Amygdala (tissue), 56 donors: ENCODE results near the gene HSPA12B.

Source experiments
- DNase-seq, 56 donors: peaks; one replicate each; lab custom pipeline; 2025; lab: John Stamatoyannopoulos, UW

HSPA12B gene

DNA sequence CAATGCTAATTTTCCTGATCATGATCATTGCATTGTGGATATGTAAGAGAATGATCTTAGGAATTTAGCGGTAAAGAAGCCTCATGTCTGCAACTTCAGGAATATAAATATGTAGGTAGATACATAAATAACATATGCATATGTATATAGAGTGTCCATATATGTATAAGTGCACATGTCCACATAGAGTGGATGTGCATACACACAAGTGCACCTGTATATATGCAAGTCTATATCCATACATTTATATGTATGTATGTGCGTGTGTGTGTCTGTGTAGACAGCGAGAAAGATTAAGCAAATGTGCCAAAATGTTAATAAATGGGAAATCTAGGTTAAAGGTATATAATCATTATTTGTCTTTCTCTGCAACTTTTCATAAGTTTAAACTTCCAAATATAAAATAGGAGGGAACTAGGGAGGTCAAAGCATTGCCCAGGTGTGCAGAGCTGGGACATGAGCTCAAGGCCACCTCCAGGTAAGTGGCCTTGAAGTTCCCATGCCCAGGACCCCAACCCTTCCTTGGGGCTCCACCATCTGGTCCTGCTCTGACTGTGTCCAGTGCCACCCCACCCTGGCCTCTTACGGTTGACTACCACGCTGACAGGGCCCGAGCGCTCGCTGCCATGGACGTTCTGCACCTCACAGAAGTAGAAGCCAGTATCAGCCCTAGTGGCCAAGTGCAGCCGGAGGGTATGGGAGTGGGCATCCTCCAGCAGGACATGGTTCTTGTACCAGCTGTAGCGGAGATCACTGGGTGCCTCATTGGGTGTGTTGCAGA, 29.7 kb upstream of the HSPA12B start:
- no peak for DNase-seq

DNA sequence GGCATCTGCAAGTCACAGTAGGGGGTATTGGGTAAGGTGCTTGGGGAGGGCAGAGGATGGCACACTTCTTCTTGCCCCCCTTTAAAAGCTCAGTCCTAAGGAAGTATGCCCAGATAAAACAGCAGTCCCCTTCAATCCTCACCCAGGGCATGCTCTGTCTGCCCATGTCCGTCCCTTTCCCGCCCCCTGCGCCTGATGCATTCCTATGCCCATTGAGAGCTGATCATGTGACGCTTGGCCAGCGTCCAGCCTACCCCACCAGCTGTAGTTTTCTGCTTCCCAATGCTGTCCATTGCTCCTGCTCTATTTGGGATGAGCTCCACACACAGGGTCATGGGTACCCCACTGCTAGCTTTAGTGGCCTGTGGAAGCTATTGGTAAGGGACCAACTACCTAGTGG, 28.4 kb upstream of the HSPA12B start:
- DNase-seq, result no peak

DNA sequence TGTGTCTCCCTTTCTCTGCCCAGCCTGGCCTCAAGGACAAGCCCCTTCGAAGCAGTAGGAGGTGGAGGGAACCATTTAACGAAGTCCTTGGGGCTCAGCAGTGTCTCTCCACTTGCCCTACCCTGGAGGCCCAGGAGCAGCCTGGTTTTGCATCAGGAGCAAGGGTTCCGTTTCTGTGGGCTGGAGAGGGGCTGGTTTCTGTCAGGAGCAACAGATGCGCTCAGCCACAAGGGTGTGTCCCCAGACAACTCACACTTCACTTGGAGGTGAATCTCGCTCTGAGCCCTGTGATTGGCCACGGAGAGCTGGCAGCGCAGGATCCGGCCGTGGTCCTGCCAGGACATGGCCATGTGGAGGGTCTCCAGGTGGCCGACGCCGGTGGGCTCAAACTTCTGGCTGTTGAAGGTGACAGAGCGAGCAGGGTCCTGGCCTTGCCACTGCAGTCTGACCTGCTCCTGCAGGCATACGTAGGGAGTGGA, 27.0 kb upstream of the HSPA12B start:
- DNase-seq, result no peak

DNA sequence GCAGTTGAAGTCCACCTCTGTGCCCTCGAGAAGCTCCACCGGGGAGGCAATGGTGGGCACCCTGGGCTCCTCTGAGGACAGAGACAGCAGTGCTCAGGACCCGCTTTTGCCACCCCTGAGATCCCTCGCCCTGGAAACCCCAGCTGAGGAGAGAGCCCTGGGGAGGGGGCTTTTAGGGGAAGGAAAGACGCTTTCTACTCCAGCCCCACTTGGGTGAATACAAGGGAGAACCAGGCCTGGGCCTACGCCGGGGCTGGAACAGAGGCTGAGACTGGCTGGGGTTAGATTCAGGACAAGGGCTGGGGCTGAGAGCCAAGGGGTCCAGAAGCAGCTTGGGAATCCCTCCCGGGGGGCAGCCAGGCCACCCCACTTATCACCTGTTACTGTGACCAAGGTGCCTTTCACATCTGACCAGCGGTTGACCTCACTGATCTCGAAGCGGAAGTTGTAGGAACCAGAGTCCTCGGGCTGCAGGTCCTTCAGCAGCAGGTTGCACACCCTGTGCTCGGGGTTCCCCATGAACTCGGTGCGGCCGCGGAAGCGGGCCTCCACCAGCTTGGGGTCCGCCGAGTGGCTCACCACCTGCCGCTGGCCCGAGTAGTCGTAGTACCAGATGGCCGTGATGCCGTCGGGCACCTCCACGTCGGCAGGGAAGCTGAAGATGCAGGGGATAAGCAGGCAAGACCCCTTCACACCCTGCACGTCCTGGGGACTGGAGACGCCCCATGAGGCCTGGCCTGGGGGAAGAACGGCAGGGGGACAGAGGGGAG, 26.3 kb upstream of the HSPA12B start:
- no peak for DNase-seq

DNA sequence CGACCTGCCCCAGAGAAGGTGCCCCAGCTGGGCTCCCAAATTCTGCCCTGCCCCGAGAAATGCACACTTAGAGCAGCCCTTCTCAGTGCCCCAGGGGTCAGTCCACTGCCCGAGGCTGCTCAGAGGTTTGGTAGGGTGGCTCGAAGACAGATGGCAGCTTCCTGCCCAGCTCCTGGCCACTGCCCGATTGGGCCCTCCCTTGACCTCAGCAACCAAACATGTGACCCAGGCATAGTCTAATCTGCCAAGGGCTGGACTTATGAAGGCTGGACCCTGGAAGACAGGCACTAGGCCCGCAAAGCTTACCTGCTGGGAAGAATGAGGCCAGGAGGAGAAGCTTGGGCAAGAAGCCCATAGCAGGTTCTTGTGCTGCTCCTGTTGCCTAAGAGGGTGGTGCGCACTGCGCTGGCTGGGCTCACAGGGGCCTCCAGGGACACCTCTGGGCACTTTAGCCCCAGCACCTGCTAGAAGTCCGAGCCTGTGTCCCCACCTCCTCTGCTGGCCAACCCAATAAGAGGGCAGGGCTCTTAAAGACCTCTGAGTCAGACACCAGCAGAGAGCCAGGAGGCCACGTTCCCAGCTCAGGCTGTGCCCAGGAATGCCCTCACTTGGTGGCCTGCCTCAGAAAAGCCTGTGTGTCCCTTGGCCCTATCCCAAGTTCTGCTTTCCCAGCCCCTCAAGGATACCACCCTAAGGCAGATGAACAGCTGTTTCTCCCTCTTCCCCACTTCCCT, 25.5 kb upstream of the HSPA12B start:
- DNase-seq, result no peak

DNA sequence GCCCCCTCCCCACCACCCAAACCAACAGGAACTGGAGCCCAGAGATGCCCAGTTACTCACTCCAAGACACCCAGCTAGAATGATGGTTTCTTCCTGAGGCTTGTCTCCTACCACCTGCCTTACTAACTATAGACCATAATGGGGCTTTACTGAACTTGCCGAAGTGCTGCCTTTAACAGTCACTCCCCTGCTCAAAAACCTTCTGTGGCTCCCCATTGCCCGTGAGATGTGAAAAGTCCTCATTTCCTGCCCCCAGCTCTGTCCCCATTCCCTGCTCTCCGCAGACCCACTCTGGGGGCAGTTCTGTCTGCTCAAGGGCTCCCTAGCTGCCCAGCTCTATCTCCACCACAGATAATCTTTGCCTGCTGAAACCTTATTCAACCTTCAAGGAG, 25.0 kb upstream of the HSPA12B start:
- no peak for DNase-seq

DNA sequence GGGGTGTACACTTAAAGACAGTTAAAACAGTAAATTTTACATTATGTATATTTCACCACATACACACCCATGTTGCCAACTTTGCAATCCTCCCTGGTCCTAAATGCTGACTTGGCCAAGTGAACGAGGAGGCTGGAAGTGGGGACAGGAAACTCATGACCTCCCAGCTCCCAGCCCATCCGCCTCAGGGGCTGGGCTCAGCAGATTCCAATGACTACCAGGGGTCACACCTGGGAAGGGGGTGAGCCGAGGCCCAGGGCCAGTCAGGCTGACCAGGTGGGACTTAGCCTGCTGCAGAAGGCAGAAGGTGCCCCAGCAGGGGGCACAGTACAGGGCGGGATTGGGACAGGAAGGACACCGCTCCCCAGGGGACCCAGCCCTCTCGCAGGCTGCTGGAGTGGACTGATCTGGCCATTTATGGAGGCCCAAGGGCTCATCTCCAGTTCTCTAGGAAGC, 22.4 kb upstream of the HSPA12B start:
- no peak for DNase-seq

DNA sequence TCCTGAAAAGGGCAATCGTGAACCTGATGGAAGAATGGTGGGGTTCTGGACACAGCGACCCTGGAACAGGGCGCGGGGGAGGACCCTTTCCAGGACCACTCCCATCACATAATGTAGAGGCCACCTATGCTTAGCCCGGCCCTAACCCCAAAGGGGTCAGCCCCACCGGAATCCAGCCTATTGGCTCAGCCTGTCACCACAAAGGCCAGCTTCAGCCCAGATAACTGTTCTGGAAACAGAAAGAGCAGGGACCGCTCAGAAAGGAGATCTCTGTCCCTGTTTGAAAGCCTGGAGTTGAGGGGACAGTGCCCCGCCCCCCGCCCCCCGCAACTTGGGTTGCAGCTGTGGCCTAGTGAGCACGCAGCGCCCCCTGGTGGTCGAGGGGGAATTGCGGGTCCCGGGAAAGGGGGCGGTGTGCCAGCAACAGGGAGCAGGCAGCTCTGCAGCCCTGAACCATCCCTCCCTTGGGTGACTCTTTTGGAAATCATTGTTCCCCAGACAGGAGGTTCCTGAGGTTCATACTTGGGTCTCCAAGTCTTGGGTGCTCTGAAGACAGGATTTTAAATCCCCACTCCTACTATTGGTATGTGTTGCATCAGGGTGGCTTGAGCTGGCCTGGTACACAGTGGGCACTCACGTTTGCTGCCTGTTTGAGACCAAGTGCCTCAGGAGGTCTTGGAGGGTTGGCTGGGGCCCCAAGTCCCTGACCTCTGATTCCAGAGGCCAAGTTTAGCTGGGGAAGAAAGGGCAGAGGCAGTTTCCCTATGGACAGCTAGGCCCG, 21.6 kb upstream of the HSPA12B start:
- peak in 48 of 56 donors; percentile 8 to 86 (median 50) for DNase-seq

DNA sequence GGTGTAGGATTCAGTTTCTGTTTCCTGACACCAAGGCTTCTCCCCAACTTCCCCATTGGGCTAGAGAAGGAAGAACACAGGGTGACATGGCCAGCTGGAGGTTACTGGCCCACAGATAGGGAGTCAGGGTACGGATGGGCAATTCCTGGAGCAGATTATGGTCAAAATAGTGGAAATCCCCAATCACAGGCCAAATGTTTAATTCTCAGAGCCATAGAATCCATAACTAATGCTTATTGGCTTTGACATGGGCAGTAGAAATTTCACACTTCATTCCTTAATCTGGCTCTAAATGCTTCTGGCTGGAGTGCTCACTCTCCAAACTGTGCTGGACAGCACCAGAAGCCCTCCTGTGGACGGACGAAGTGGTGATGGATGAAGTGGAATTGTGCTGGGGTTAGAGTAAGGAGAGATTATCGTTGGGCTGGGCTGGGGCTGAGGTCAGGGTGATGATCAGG, 21.0 kb upstream of the HSPA12B start:
- no peak for DNase-seq

DNA sequence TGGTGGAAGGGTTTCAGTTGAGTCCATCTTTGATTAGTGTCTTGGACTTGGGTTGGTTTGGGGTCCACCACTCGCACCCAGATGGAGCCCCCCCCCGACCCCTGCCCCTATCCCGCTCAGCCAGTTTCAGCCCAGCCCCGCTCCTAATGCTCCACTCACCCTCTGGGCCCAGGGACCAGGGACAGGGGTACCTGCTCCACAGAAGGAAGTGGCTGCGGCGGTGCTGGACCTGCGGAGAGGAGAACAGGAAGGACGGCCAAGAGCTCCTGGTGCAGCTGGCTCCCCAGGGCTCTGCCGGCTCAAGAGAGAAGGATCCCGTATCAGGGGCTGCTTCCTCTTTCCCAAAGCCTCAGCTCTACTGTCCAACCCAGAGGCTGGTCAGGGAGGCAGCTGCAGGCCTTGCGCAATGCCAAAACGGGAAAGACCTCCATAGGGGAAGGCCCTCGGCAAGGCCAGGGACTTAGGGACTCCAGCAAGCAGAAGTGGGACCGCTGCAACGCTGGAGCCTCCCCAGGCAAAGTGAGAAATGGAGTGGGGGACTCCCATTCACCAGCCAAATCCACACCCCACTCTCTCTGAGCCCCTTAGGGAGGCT, 20.1 kb upstream of the HSPA12B start, which contains the start of gene SIGLEC1:
SIGLEC1 (minus strand) TSS at position 322 of the 595 bp plus-strand sequence. CDS start 5,472 bp downstream, outside the sequence.
- DNase-seq, result peak in 21 of 56 donors; percentile 6 to 61 (median 23)

DNA sequence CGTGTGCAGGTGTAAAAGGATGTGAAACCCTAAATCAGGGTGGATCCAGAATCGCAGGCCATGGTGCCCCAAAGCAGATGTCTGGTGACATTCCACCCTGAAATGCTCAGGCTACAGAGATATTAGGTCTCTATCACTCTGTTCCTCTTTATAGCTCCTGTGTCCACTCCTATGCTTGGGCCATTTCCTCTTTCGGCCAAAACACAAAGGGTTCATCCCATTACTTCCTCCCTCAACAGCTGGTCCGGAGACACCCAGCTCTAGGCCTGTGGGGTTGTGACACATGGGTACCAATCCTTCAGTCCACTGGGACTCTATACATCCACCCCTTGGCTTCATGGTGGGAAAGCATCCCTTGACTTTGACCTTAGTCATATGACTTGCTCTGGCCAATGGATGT, 18.4 kb upstream of the HSPA12B start:
- DNase-seq, result peak in 2 of 56 donors; percentile 8 to 30

DNA sequence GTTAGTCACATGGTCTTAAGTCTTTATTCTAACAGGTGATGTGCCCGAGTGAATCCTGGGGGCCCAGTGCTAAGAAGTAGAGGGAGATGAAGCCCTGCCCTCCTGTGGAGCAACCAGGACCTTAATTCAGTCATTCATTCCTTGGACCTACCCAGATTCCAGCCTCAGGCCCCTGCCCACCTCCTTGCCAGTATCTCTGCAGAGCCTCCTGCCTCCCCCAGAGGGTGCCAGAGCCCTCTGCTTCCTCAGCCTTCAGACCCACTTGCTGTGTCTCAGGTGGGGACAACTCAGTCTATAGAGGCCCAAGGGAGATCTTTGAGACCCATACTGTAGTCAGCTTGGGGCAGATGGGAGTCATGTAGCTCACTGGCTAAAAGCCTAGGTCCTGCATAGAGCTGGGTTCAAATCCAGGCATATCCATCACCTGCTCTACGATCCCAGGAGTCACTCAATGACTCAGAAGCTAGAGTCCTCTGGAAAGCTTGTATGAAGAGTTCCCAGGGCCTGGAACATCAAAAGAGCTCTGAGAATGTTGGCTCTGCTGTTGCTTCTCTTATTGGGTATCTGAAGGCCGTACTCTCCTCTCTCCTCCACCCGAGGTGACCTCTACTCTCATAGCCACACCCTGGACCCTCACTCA, 16.2 kb upstream of the HSPA12B start:
- DNase-seq, result peak in 9 of 56 donors; percentile 4 to 25 (median 16)

DNA sequence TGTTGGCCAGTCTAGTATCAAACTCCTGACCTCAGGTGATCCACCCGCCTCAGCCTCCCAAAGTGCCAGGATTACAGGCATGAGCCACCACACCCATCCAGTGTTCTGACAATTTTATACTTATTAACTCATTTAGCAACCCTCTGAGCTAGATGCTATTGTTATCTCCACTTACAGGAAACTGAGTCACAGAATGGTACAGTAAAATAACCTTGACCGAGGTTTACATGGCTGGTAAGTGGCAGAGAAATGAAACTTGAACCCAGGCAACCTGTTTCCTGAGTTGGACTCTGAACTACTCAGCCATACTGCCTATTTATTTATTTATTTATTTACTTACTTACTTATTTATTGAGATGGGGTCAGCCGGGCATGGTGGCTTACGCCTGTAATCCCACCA, 13.4 kb upstream of the HSPA12B start:
- DNase-seq, result no peak

DNA sequence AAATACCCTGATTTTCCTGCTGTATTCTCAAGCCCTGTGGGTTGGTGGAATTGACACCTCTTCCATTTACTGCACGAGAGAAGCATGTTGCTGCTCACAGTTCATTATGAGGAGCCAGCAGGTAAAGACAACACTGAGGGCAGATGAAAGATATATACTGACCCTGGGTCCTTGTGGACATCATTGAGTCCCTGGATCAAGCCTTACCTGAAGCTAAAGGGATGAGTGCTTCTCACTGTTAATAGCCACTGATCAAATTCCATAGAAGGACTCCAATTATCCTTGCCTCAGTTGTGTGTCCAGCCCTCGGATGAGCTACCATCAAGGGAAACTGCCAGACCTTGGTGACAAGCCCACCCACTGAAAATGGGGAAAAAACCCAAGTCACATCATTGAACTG, 12.4 kb upstream of the HSPA12B start:
- no peak for DNase-seq

DNA sequence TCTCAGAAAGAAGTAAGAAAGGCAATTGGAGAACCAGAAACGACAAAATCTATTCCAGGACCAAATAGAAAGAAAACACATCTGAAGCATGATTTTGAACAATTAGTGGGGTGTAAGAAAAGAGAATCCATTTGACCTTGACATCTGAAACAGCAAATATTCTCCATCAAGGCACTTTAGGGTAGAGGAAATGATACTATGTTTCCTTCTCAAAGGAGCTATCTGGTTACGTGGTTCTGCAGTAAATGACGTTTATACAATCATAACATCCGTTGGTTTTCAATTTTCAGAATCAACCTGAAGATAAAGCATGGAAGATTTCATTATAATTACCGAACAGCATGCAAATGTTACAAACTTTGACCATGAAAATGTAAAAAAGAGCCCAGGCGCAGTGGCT, 11.9 kb upstream of the HSPA12B start:
- DNase-seq, result no peak

DNA sequence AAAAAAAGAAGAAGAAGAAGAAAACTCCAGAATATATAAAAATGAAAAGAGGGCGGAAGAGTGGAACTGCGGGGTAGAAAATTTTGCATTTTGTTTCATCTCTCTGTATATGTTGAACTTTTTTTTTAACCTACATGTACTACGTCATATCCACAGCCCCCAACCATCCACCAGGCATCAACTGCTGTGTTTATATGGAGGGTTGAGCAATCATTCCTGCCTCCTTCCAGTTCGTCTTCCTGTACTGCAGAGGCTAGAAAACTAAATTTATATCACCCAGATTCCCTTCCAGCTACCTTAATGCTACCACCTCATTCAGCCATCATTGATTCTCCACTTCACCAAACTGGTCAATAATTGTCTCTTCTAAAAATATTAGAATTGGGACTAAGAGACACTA, 10.6 kb upstream of the HSPA12B start:
- DNase-seq, result no peak

DNA sequence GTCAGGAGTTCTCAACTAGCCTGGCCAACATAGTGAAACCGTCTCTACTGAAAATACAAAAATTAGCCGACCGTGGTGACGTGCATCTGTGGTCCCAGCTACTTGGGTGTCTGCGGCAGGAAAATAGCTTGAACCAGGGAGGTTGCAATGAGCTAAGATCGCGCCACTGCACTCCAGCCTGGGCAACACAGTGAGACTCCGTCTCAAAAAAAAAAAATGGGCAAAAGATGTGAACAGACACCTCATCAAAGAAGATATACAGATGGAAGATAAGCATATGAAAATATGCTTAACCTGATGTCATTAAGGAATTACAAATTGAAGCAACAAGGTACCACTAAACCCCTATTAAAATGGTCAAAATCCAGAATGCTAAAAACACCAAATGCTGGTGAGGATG, 9.2 kb upstream of the HSPA12B start:
- no peak for DNase-seq

DNA sequence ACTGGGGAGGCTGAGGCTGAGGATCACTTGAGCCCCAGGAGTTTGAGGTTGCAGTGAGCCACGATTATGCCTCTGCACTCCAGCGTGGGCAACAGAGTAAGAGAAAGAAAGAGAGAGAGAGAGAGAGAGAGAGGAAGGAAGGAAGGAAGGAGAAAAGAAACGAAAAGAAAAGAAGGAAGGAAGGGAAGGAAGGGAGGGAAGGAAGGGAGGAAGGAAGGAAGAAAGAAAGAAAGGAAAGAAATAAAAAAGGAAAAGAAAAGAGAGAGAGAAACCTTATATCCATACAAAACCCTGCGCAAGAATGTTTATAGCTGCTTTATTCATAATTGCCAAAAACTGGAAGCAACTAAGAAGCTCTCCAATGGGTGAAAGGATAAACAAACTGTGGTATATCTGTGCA, 8.1 kb upstream of the HSPA12B start:
- no peak for DNase-seq

DNA sequence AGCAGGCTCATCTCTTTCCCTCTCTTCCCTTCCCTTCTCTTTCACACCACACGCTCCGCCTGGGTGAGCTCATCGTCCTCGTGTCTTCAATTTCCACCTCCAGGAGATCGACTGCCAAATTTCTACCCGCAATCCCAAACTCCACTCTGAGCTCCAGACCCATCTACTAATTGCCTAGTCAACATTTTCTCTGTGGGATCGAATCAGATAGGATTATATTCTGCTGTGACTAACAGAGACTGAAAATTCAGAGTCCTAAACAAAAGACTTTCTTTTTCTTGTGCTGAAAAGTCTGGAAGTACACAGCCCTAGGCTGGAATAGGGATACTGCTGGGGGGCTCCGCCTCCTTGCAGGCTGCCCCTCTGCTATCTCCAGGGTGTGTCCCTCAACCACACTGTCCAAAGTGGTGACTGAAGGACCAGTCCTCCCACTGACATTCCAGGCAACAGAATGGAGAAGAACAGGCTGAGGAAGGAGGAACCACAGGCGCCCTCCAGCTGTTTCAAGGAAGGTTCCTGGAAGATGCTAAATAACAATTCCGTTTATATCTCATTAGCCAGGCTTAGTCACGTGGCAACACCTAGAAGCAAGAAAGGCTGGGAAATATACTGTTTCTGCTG, 5.0 kb upstream of the HSPA12B start:
- peak in 3 of 56 donors; percentile 5 to 39 (median 8) for DNase-seq
